ENCODE results near the gene SEMA5A.

Gene SEMA5A

DNA sequence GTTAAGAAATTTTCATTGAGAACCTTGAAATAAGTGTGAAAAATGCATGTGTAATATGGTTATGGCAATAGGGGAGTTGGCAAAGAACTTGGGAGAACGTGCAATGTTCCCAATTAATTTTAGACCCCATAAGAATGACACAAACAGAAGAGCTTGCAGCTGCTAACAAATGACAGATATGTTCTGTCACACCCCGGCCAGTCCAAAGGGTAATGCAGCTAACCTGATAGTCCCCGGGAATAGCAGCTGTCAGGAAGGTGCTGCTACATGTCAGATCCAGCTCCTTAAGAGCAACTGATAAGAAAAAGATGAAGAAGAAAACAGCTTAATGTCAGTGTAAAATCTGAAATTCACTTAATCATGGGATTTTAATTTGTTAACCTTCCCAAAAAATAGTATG lies 30.4 kb downstream of the SEMA5A start:
- DNase-seq (ENCODE audit: low read depth) = no peak

DNA sequence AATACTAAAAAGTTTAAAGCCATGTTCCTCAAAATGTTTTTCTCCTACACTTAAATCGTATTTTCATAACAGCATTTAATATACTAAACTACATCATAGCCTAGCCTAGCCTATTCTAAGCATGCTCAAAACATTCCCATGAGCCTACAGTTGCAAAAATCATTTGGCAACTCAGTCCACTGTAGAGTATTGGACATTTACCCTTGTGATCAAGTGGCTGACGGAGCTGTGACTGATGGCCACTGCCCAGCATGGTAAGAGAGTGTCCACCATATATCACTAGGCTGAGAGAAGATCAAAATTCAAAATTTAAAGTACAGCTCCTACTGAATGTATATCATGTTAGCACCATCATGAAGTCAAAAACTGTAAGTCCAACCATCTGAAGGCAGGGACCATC lies 30.9 kb downstream of the SEMA5A start:
- no peak for DNase-seq (ENCODE audit: low read depth)

- DNase-seq (ENCODE audit: low read depth) = peak; percentile 61
Measured at GRCh38 chr5:9513827-9514226, 32.0 kb downstream of the SEMA5A start.

DNA sequence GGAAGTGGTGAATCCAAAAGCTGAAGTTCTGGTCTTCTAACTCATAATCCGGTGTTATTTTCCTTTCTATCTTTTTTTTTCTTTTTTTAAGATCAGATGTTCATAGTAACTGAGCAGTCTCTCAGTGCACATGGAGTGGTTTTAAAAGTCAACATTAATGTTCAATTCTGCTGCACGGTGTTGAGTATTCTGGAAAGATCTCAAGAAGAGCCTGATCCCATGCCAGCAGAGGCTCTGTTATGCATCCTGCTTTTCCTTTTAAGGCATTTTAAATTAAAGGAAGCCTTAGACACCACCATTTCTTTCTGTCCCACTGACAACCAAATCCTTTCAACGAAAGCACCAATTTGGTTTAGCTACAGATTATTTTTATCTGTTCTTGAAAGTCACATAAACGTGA lies 33.4 kb downstream of the SEMA5A start:
- peak; percentile 67 for DNase-seq (ENCODE audit: low read depth)

DNA sequence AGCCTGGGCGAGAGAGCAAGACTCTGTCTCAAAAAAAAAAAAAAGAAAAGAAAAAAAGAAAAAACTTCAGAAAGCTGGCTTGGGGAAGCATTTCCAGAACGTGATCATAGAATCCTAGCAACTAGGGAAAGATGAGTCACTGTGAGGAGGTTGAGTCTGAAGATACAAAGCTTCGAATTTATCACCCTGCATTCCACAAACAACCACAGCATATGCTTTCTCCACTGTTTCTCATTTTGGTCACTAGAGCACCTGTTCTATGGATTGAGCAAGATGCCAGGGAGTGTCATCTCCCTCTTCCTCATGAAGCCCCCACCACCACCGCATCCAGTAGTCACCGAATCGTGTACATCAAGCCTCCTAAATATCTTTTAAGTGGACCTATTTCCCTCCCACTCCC lies 37.9 kb downstream of the SEMA5A start:
- DNase-seq (ENCODE audit: low read depth) = peak; percentile 84

DNA sequence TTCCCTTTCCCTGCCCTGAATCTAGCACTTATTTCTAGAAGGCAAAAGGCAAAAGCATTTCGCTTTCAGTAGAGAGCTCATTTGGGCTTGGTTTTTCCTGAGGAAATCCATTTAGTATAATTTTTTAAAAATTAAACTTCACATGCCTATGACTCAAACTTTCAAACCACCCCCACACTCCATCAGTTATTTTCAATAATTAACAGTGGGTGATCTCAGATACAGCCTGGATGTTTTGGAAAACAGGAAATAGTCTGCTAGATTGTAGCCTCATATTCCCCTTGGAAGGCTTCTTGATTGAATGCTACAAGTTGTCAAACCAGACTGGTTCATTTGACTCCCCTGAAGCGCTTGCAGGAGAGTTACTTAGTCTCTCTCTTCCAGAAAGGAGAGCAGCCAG lies 40.6 kb downstream of the SEMA5A start:
- peak; percentile 28 for DNase-seq (ENCODE audit: low read depth)

DNA sequence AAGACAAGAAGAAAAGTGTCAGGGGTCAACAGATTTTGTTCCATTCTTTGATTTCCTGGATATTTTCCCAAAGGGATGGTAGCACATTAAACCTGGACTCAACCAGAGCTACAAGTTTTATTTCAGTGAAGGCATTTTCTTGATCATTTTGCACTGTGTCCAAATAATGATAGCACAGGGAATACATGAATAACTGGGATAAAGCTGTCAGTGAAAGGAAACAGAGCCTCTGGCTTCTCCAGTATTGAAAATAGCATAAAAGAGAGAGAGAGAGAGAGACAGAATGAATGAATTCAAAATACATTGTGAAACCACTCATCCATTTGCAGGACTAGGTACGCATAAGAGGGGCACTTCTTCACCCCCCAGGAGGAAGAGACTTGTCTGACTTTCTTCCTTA lies 43.0 kb downstream of the SEMA5A start:
- DNase-seq (ENCODE audit: low read depth) = no peak

GRCh38 chr5:9502050-9502834 lies 43.6 kb downstream of the SEMA5A start:
- no peak for DNase-seq (ENCODE audit: low read depth)

DNA sequence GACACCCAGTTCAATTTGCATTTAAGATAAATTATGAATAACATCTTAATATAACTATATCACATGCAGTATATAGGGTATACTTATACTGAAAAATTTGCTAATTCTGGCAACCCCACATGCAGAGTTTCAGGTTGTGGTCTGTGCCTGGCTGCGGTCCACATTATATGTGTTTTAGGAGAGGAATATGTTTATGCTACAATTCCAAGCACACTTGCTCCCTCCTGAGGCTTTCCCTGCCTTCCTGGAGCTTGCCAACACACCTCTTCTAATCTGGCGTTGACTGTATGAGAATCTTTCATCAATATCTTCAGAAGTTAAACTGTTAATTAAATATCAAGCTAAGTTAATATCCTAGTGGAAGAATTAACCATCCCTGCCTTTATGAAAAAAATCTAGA lies 45.2 kb downstream of the SEMA5A start:
- DNase-seq (ENCODE audit: low read depth) = no peak

GRCh38 chr5:9500193-9500592 lies 45.7 kb downstream of the SEMA5A start:
- DNase-seq (ENCODE audit: low read depth) = no peak

- no peak for DNase-seq (ENCODE audit: low read depth)
Measured at GRCh38 chr5:9499498-9499876, 46.4 kb downstream of the SEMA5A start.

GRCh38 chr5:9498541-9499497 lies 47.1 kb downstream of the SEMA5A start:
- peak; percentile 51 for DNase-seq (ENCODE audit: low read depth)

GRCh38 chr5:9497347-9497746 lies 48.5 kb downstream of the SEMA5A start:
- no peak for DNase-seq (ENCODE audit: low read depth)

DNA sequence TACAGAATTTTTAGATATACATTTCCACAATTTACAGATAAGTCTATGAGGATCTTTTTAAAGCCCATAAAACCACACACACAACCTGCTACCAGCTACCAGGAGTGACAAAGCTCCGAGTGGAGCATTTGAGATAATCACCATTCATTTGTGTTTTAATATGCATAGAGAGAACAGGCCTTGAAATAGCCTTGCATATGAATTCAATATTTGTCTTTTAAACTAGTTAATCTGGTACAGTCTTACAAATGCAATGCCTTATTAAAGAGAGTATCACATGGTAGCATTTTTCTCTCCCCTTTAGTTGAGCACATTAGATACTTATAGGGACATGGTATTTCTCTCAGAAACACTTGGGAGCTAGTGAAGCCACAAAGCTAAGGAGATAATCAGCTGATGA lies 49.1 kb downstream of the SEMA5A start:
- no peak for DNase-seq (ENCODE audit: low read depth)

DNA sequence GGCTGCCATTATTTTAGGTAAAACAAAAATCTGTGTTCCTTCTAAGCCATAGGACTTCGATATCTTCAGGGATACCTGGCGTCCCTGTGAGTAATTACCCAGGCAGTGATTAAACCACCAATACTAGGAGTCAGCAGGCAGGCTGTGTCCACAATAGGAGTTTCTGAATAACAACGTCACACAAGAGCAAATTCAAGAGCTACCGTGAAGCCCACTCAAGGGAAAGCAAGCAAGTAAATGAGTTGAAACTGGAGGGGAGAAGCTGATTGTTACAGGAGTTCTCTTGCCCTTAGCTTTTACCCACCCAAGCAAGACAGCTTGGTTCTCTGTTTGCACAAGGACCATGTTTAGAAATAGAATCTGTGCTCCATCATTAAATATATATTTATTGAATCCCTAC lies 50.8 kb downstream of the SEMA5A start:
- no peak for DNase-seq (ENCODE audit: low read depth)

DNA sequence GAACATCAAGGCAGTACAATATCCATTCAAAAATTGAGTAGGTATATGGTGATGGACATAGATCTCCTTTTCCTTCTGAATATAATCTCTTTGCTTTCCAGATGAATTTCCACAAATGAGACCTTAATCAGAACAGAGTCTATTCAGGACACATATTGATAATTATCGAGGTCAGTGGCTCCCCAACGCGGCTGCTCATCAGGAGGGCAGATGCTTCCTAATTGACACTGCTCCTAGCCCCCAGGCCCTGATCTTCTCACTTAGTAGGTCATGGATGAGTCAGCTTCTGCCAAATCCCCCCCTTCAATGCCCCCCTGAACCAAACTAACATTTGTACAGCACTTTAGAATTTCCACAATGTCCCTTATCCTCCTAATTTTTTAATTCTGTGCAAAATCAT lies 51.6 kb downstream of the SEMA5A start:
- DNase-seq (ENCODE audit: low read depth) = no peak

GRCh38 chr5:9490494-9491097 lies 55.3 kb downstream of the SEMA5A start:
- no peak for DNase-seq (ENCODE audit: low read depth)

DNA sequence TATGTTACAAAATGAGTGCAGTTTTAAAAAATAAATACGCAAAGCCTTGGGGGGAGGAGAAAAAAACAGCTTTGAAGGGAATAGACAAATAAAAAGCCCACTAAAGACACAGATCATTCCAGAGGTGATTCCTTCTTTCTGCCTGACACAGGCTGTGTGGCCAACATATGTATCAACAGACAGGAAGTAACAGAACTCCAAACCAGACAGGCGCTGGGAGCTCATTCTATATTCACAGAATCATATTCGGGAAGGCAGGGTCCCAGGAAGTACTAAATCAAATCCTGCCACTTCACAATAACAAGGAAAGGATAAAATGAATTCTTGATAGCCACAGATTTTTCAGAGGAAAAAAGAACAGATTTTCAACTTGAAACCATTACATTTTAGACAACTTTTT lies 62.1 kb downstream of the SEMA5A start:
- peak; percentile 61 for DNase-seq (ENCODE audit: low read depth)

DNA sequence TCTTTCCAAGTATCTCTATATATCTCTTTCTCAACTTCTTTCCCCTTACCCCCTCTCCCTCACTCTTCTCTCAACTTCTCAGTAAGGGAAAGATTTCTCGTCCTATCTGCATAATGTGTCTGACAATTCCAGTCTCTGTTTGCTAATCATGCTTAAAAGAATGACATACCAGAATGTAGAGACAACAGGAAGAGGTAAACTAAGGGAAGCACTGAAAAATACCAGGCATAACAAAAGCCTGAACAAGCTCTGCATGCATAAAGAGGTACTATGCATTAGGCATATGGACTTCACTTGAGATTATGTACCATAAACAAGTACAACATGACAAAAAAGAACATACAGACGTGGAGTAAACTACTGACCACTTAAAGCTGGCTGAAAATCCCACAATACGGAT lies 62.6 kb downstream of the SEMA5A start:
- DNase-seq (ENCODE audit: low read depth) = peak; percentile 76

DNA sequence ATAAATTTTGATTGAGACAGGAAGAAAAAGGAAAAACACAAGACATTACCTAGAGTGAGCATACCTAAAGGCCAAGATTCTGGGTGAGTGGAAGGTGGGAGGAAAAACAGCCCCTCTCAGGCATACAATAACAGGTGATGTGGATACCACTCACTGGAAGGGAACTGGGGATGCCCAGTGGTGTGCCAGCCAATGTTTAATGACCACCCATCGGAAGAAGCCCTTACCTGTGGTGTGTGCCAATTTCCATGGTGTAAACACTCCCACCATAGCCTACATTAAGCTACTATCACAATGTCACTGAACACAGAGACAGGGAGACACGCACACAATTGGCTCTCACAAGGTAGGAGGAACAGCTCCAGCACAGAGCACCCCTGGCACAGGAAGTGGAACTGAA lies 63.5 kb downstream of the SEMA5A start:
- DNase-seq (ENCODE audit: low read depth) = no peak

- no peak for DNase-seq (ENCODE audit: low read depth)
Measured at GRCh38 chr5:9480499-9480898, 65.4 kb downstream of the SEMA5A start.

DNA sequence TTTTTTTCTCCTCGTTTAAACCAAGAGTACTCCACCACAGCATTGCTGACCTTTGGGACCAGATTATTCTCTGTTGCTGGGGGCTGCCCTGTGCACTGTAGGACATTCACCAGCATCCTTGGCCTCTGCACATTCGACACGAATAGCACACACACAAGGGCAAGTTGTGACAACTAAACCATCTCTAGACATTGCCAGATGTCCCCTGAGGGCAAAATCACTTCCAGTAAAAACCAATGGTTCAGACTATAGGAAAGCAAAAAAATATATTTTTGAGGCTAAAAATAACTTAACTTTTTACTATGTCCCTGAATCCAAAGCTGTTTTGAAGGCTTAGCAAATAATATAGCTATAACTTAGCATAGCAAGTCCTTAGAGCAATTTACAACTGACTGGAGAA lies 65.9 kb downstream of the SEMA5A start:
- peak; percentile 57 for DNase-seq (ENCODE audit: low read depth)

GRCh38 chr5:9479361-9479760 lies 66.5 kb downstream of the SEMA5A start:
- peak; percentile 94 for DNase-seq (ENCODE audit: low read depth)

Data from EH (cell line).